Measurements from ENCODE around the gene SPDYE3.
"Not testable (repeated sequence)": the region's sequence is repeated elsewhere in the genome, so short reads cannot be mapped to it uniquely, and the experiment has no call there.

The SPDYE3 gene, protein sequence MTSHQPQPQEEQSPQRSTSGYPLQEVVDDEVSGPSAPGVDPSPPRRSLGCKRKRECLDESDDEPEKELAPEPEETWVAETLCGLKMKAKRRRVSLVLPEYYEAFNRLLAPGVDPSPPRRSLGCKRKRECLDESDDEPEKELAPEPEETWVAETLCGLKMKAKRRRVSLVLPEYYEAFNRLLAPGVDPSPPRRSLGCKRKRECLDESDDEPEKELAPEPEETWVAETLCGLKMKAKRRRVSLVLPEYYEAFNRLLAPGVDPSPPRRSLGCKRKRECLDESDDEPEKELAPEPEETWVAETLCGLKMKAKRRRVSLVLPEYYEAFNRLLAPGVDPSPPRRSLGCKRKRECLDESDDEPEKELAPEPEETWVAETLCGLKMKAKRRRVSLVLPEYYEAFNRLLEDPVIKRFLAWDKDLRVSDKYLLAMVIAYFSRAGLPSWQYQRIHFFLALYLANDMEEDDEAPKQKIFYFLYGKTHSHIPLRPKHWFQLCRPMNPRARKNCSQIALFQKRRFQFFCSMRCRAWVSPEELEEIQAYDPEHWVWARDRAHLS

GRCh38 chr7:100307402-100307801, at the start of gene SPDYE3:
Gene SPDYE3 (plus strand): TSS chr7:100307702. CDS start chr7:100307886, 184 bp downstream.
- H3K4me1 ChIP-seq (ENCODE audit: control insufficient read depth in 1 of 2, insufficient read depth in 1 of 2, low read depth in 1 of 2, low read length in 1 of 2); H3K36me3 ChIP-seq; H3K27me3 ChIP-seq; H3K9me3 ChIP-seq; H3K27ac ChIP-seq; H3K4me3 ChIP-seq (ENCODE audit: low read depth in 1 of 2, low read length in 1 of 2): not testable (repeated sequence)

DNA sequence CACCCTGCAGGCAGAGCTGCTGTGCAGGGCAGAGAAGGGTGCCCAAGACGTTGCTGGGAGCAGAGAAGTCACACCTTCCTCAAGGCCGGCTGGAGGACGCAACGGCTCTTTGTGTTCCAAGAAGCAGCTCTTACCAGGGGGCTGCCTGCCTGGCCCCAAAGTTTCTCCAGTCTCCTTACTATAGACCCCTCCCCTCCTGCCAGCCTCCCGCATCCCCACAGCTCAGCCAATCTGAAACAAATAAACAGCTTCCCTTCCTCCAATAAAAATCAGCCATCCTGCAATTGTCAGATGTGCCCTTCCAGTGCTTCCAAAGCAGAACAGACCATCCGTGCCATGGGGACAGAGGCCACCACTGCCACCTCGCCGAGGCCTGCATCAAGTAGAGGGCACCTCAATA, 47.5 kb upstream of the SPDYE3 start:
- not testable (repeated sequence) for H3K27me3 ChIP-seq; H3K36me3 ChIP-seq; H3K4me1 ChIP-seq (ENCODE audit: control insufficient read depth in 1 of 2, insufficient read depth in 1 of 2, low read depth in 1 of 2, low read length in 1 of 2); H3K27ac ChIP-seq; H3K4me3 ChIP-seq (ENCODE audit: low read depth in 1 of 2, low read length in 1 of 2); H3K9me3 ChIP-seq

DNA sequence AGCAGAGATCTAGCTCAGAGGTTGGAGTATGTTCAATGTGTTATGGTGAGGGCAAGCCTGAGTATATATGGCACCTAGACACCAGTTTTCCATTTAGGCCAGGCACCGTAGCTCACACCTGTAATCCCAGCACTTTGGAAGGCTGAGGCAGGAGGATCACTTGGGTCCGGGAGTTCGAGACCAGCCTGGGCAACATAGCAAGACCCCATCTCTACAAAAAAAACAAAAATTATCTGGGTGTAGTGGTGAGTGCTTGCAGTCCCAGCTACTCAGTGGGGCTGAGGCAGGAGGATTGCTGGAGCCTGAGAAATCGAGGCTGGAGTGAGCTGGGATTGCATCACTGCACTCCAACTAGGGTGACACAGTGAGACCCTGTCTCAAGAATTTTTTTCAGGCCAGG, 44.6 kb upstream of the SPDYE3 start:
- not testable (repeated sequence) for H3K27ac ChIP-seq; H3K4me3 ChIP-seq (ENCODE audit: low read depth in 1 of 2, low read length in 1 of 2); H3K9me3 ChIP-seq; H3K27me3 ChIP-seq; H3K4me1 ChIP-seq (ENCODE audit: control insufficient read depth in 1 of 2, insufficient read depth in 1 of 2, low read depth in 1 of 2, low read length in 1 of 2)
- H3K36me3 ChIP-seq, result peaks cover 13% of the 10 kb centered on the region

- H3K27me3 ChIP-seq; H3K4me3 ChIP-seq (ENCODE audit: low read depth in 1 of 2, low read length in 1 of 2); H3K9me3 ChIP-seq; H3K4me1 ChIP-seq (ENCODE audit: control insufficient read depth in 1 of 2, insufficient read depth in 1 of 2, low read depth in 1 of 2, low read length in 1 of 2); H3K27ac ChIP-seq: not testable (repeated sequence)
- H3K36me3 ChIP-seq, result peaks cover 13% of the 10 kb centered on the region
Observed at GRCh38 chr7:100264223-100264622, 43.3 kb upstream of the SPDYE3 start.

DNA sequence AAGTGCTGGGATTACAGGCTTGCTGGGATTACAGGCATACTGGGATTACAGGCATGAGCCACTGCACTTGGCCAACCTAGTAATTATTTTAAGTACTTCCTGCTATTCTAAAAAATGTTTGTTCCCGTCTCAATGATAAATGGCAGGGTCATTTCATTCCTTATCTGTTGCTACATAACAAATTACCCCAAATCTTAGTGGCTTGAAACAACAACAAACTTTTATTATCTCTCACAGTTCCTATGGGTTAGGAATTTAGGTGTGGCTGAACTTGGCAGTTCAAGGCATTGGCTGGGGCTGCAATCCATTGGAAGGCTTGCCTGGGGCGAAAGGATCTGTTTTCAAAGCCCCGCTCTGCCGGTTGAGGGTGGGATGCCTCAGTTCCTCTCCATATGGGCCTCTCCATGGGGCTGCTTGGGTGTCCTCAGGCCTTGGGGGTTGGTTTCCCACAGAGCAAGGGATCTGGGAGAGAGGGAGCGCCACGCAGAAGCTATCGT, 42.8 kb upstream of the SPDYE3 start:
- H3K36me3 ChIP-seq, result peaks cover 13% of the 10 kb centered on the region
- not testable (repeated sequence) for H3K4me3 ChIP-seq (ENCODE audit: low read depth in 1 of 2, low read length in 1 of 2); H3K9me3 ChIP-seq; H3K27me3 ChIP-seq; H3K4me1 ChIP-seq (ENCODE audit: control insufficient read depth in 1 of 2, insufficient read depth in 1 of 2, low read depth in 1 of 2, low read length in 1 of 2); H3K27ac ChIP-seq

DNA sequence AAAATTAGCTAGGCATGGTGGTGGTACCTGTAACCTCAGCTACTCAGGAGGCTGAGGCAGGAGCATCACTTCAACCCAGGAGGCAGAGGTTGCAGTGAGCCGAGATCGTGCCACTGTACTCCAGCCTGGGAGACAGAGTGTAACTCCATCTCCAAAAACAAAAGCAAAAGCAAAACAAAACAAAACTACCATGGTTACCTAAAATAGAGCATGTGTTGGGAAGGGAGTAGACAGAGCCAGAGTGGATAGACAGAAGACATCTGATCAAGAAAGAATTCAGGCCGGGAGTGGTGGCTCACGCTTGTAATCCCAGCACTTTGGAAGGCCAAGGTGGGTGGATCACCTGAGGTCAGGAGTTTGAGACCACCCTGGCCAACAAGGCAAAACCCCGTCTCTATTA, 41.7 kb upstream of the SPDYE3 start:
- H3K36me3 ChIP-seq, result peaks cover 13% of the 10 kb centered on the region
- not testable (repeated sequence) for H3K9me3 ChIP-seq; H3K4me1 ChIP-seq (ENCODE audit: control insufficient read depth in 1 of 2, insufficient read depth in 1 of 2, low read depth in 1 of 2, low read length in 1 of 2); H3K27me3 ChIP-seq; H3K27ac ChIP-seq; H3K4me3 ChIP-seq (ENCODE audit: low read depth in 1 of 2, low read length in 1 of 2)

DNA sequence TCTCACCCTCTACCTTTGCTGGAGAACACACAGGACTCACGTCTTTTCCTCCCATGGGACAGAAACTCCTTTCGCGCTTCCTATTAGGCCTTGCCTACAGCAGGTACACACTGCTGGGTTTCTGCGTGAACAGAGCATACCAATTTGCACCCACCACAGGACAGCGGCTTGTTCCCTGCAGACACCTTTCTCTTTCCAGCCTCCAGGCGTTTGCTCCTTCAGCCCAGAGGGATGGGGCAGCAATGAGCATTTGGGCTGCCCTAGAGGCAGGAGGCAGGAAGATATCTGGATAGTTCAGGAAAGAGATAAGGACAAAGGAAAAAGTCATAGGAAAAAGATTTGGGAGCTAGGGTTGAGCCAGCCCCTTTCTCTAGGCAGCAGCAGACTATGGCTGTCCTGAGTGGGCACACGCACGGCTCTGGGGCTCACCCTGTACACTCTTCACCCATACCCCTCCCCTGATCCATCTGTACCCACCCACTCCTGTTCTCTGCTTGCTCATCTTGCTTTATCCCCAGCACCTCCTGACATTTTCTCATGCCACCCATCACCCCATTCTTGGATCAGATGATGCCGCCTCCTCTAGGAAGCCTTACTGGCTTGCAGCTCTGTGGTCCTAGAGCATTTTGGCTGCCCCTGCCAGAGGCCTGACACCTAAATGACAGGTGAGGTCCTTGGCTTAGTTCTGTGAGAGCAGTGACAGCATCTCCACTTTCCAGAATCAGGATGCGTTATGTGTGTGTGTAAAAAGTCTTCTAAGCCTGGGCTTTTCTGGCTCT, 40.7 kb upstream of the SPDYE3 start:
- H3K9me3 ChIP-seq, result no peaks in the 10 kb centered on the region
- H3K4me3 ChIP-seq (ENCODE audit: low read depth in 1 of 2, low read length in 1 of 2), result no peak overlapping the region
- H3K36me3 ChIP-seq, result peaks cover 13% of the 10 kb centered on the region
- H3K27ac ChIP-seq, result no peak overlapping the region
- peaks cover 7 to 8% of the 10 kb centered on the region in 2 experiments for H3K4me1 ChIP-seq (ENCODE audit: control insufficient read depth in 1 of 2, insufficient read depth in 1 of 2, low read depth in 1 of 2, low read length in 1 of 2)
- TF ChIP-seq CTCF (IDR thresholded peaks at IDR 0.05), result no peak
- H3K27me3 ChIP-seq, result no peaks in the 10 kb centered on the region

DNA sequence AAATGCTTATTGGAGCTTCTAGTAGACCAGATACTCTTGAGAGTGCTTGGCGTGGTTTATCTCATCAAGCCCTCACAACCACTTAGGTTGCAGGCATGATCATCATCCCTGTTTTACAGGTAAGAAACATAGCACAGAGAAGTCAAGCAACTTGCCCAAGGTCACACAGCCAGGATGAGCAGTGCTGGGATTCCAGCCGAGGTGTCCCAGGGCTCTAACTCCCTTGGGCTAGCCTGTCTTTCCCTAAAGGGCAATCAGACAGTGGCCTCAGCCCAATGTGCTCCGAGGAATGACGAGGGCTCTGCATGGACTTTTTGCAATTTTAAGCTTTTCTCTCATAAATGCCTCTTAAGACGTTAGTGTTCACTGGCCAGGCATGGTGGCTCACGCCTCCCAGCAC, 39.9 kb upstream of the SPDYE3 start:
- Histone ChIP-seq H3K27ac (no peak overlapping the region), H3K36me3 (peaks cover 13% of the 10 kb centered on the region), H3K4me1 (ENCODE audit: control insufficient read depth in 1 of 2, insufficient read depth in 1 of 2, low read depth in 1 of 2, low read length in 1 of 2) (peaks cover 12 to 14% of the 10 kb centered on the region in 2 experiments), H3K9me3 (no peaks in the 10 kb centered on the region), H3K27me3 (no peaks in the 10 kb centered on the region), H3K4me3 (ENCODE audit: low read depth in 1 of 2, low read length in 1 of 2) (no peak overlapping the region)
- no peak for TF ChIP-seq CTCF (IDR thresholded peaks at IDR 0.05)

GRCh38 chr7:100268882-100269281, 38.6 kb upstream of the SPDYE3 start:
- not testable (repeated sequence) for H3K4me3 ChIP-seq (ENCODE audit: low read depth in 1 of 2, low read length in 1 of 2); H3K27me3 ChIP-seq; H3K27ac ChIP-seq; H3K9me3 ChIP-seq
- H3K4me1 ChIP-seq (ENCODE audit: control insufficient read depth in 1 of 2, insufficient read depth in 1 of 2, low read depth in 1 of 2, low read length in 1 of 2), result peaks cover 15 to 19% of the 10 kb centered on the region in 2 experiments
- peaks cover 12% of the 10 kb centered on the region for H3K36me3 ChIP-seq

GRCh38 chr7:100269306-100270045, 38.0 kb upstream of the SPDYE3 start:
- H3K36me3 ChIP-seq; H3K27me3 ChIP-seq; H3K9me3 ChIP-seq; H3K4me3 ChIP-seq (ENCODE audit: low read depth in 1 of 2, low read length in 1 of 2); H3K27ac ChIP-seq: not testable (repeated sequence)
- H3K4me1 ChIP-seq (ENCODE audit: control insufficient read depth in 1 of 2, insufficient read depth in 1 of 2, low read depth in 1 of 2, low read length in 1 of 2), result peaks cover 16 to 19% of the 10 kb centered on the region in 2 experiments
